HG03066 (cell line): ENCODE results near the gene COL23A1.
"Not testable (repeated sequence)": the region's sequence is repeated elsewhere in the genome, so short reads cannot be mapped to it uniquely, and the experiment has no call there.

ENCODE experiments used
- ATAC-seq: cut with Tn5 transposase; IDR thresholded peaks from one replicate; pipeline ENCODE4 v1.9.1; 2021; ENCODE audit warnings: low read depth; ENCODE audit not compliant: unreplicated experiment

Gene COL23A1

GRCh38 chr5:178261666-178262600, 328.3 kb downstream of the COL23A1 start:
- ATAC-seq = no peak

- no peak for ATAC-seq
Measured at GRCh38 chr5:178259623-178260536, 330.3 kb downstream of the COL23A1 start.

GRCh38 chr5:178257650-178258049, 332.5 kb downstream of the COL23A1 start:
- no peak for ATAC-seq

DNA sequence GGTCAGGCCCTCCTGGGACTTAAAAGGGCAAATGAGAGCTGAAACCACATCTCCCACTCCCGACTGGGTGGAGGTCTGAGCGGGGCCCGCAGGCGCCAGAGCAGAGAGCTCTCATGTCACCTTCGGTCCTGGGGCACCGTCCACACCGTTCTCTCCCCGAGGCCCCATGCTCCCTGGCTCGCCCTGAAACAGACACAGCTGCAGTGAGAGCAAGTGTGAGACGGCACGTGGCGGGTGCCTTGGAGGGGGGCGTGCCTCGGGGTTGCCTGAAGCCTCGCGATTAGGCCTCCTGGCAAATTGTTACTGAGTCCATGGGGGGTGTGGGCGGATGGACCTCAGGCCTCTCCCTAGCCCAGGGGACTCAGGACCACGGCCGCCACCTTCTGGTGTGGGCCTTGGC, 333.4 kb downstream of the COL23A1 start:
- no peak for ATAC-seq

- ATAC-seq = not testable (repeated sequence)
Measured at GRCh38 chr5:178253632-178254031, 336.6 kb downstream of the COL23A1 start.

DNA sequence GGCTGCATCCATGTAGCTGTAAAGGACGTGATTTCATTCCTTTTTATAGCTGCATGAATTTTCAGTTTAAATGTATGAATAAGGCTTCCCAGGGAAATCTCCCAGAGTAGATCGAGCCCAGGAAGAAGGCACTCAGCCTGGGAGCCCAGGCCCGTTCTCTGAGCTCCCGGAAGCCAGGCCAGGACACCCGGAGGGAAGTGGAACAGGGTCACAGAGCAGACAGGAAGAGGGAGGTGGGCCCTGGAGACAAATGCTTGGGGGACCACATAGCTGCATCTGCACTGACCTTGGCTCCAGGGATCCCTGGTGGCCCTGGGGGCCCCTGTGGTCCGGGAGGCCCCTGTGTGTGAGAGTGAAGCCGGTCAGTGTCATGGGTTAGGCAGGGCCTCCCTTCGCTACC, 337.9 kb downstream of the COL23A1 start:
- ATAC-seq = no peak

GRCh38 chr5:178250263-178250662, 339.9 kb downstream of the COL23A1 start:
- ATAC-seq = no peak

DNA sequence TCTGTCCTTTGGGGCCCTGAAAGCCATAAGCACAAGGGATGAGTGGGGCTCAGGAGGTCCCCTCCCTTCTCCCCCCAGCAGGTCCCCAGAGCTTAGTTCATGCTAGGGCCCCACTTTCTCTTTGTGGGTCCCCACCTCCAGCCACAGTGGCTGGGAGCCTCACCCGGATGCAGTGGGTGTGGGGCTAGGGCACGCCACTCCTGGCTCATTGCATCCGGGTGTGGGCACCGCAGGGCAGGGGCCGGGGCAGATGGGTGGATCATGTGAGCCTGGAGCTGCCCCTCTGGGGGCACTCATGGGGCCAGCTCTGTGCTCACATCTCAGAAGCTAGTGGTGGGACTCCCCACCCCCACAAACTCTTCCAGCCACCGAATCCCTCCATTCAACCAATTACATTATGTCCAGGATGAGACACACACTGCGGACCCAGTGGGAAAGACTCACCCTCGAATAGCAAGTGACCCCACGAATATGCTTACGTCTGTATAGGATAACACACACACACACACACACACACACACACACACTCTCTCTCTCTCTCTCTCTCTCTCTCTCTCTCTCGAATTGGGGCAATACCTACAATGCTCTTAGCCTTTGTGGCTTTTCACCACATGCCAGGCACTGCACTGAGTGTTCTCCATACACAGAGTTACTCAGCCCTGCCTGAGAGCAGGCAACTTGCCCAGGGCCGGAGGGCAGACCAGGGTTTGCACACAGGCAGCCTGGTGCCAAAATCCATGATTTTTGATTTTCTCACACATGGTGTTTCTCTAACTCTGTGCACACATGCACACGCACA, 340.8 kb downstream of the COL23A1 start:
- no peak for ATAC-seq

DNA sequence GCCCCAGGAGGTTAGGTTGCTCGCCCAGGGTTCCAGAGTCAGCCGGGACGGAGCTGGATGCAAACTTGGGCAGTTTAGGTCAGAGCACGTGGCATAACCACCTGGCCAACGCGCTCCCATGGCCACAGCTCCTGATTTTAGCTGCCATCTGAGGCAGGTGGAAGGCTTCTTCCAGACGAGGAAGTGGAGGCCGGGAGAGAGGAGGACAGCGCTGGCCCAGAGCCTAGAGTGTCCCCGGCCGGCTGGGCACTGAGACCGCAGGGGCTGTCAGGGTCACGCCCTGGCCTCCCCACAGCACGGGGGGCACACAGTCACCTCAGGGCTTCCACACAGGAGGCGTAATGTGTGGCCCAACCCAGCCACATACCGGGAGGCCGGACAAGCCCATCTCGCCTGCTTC, 341.4 kb downstream of the COL23A1 start:
- ATAC-seq = no peak

DNA sequence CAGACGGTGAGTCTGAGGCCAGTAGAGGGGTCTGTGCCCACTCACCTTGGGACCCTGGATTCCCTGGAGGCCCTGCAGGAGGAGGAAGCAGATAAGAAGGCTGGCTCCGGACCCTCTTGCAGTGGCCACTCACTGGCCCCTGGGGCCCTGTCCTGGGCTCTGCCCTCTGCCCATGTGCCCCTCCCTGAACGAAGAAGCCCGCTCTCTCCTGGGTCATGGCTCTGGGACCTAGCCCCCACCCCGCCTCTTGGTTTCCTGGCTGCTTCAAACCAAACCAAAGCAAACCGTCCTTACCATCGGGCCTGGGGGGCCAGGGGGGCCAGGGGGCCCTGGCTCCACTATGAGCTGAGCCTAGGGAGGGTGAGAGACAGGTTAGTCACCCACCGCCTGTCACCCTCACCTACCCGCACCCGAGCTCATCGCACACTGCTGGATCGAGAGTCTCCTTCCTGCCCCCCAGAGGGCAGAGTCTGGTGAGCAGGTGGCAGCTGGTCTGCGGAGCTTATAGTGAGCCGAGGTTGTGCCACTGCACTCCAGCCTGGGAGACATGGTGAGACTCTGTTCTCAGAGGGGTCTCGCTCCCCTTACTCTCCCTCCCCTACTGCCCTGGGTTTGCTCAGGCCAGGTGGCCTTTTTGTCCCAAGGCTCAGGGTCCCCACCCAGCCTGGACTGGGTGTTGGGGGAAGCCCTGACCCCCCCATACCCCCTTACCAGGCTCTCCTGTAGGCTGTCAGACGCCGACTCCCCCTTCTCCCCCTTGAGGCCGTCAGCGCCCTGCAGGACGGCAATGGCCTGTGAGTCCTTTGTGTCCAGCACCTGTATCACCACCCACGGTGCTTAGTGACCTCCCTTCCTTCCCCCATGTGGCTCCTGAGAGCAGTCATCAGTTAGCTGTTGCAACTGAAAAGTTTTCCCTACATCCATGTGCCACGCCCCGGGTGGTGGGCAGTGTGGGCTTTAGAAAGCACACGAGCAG, 342.4 kb downstream of the COL23A1 start:
- no peak for ATAC-seq

DNA sequence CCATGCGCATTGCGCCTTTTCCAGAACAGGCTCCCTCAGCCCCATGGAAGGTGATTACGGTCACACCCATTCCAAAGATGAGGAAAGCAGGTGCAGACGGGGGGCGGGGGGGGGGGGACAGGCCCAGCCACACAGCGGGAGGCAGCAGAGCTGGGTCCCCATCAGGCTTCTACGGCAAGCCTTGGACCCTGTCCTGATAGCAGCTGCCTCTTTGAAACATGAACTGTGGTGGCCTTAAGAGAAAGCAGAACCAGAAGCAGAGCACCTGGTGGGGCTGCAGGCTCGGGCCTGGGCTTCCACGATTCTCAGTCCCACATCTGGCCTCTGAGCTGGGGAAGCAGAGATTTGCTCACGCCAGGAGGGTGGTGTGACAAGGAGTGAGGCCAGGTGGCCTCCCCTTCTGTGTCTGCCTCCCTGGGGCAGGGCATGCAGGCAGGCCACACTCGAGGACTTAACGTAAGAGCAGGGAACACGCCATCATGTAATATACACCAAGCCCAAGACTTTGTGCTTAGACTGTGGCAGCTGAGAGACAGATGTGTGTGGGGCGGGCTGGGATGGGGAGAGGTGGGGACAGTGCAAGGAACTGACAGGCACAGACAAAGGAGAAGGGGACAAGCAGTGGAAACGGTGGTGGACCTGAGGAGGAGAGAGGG, 343.4 kb downstream of the COL23A1 start:
- no peak for ATAC-seq

GRCh38 chr5:178245389-178245788, 344.8 kb downstream of the COL23A1 start:
- ATAC-seq = no peak

DNA sequence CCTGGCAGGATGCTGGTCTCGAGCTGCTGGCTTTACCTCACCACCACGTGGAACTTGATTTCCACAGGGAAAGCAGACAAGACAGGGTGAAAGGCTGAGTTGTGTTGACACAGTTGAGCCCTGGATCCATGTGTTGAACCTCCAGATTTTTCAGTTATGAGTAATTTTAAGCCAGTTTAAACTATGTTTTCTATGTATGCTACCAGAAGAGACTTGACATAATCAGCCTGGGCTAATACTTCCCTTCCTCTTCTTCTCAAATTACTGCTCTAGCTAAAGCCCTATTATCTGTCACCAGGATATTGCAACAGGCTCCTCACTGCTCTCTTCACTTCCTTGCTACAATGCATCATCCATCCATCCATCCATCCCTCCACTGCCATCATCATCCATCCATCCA, 345.6 kb downstream of the COL23A1 start:
- no peak for ATAC-seq

DNA sequence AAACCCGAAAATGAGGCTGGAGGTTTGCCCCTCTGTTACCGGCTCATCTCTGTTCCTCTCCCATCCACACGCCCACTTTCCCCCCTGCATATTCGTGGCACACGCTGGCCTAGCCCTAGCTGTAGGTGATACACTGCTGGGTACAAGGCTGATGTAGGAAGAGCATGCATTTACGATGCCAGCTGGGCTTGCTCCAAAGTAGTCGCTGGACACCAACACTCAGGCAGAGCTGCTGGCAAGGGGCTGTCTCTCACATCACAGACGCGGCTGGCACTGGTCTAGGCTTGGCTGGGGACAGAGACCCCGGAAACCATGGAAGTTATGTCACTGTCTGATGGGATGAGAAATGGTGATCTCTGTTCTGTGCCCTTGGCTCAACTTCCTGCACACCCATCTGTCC, 347.8 kb downstream of the COL23A1 start:
- no peak for ATAC-seq

DNA sequence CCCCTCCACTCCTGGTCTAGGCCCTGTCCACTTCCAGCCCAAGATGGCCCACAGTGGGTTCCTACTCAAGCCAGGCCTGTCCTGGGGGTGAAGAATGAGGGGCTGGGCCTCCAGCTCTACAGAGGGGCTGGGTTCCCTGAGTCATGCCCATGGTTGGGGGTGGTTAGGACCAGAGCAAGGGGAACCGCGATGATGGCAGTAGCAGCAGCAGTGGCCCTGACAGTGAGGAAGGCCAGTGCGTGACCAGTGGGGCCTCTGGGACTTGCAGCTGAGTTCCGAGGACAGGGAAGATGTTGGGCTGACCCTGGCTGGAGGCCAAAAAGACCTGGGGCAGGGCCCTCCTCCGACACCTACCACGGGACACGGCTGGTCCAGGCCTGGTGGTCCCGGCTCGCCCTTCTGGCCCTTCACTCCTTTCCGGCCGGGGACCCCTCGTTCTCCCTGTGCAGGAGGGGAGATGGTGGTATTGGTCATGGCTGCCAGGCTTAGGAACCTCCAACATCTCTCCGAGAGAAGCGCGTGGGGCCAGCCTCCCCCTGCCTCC, 348.4 kb downstream of the COL23A1 start:
- no peak for ATAC-seq

DNA sequence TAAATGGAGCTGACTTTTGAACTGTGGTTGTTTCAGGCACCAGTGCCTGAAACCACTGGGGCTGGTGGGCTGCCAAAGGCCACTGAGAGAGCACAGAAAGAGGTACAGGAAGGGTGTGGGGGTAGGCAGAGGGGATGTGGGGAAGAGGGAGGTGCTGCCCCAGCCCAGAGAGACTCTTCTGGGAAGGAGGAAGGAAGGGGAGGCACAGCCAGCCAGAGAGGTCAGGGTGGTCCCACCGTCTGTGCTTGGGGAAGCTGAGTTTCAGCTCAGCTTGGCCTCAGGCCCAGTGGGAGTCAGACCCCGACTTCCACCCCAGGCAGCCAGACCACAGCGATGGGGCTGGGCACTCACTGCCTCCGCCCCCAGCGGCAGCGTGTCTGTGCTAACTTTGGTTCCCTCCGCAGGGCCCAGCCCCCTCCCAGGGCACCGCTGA, 348.9 kb downstream of the COL23A1 start:
- no peak for ATAC-seq

DNA sequence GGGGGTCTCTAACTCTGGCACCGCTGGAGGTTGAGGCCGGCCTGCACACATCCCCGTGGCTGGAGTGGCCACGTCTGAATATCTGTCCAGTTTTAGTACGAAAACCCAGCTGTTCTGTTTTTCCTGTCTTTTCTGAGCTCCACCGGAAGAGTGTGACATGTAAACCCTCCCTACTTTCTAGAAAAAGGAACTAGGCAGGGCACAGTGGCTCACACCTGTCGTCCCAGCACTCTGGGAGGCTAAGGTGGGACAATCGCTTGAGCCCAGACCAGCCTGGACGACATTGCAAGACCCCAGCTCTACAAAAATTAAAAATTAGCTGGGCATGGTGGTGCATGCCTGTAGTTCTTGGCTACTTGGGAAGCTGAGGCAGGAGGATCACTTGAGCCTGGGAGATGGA, 349.4 kb downstream of the COL23A1 start:
- ATAC-seq = no peak

DNA sequence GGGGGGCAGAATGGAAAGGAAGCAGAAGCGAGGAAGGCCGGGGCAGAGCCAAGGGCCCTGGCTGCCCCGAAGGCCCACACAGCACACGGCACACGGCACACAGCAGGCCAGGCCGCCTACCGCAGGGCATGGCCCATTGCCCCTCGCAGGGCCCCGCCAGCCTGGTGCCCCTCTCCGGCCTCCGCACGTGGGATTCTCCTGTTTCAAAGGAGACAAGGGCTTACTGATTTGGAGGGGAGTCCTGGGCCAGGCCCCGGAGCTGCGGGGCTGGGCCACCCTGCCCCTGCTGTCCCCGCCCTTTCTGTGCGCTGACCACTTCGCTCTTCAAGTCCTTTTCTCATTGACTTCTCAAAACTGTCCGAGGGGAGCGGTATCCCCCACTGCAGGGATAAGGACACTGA, 349.9 kb downstream of the COL23A1 start:
- no peak for ATAC-seq
